H4 (cell line): Measurements from ENCODE around the gene RTCA. TPM values are rescaled to one million over a fixed set of nuclear protein-coding genes. Genes with fewer than 3 reads are reported as not detected.
"Not testable (repeated sequence)": the region's sequence is repeated elsewhere in the genome, so short reads cannot be mapped to it uniquely, and the experiment has no call there.

Experiments
- DNase-seq: peaks from one replicate; pipeline ENCODE4 v3.0.0-alpha.2; 2015; ENCODE audit warnings: low spot score
- total RNA-seq: library from RNA; depleted of rRNA; stranded (reverse); fragments of >200 nt; shearing (Covaris generic); gene quantifications from 2 replicates; pipeline ENCODE4 v1.2.3, GENCODE V29; 2014

RTCA gene
- total RNA-seq, 1 experiment from 2014 or later = 31.3 TPM

- no peak for DNase-seq
Measured at GRCh38 chr1:100308777-100309176, 42.8 kb downstream of the RTCA start.

GRCh38 chr1:100309863-100310262 lies 43.8 kb downstream of the RTCA start:
- no peak for DNase-seq

GRCh38 chr1:100313382-100313781 lies 47.4 kb downstream of the RTCA start:
- no peak for DNase-seq

- no peak for DNase-seq
Measured at GRCh38 chr1:100316622-100317021, 50.6 kb downstream of the RTCA start.

GRCh38 chr1:100320311-100321099 lies 54.5 kb downstream of the RTCA start:
- DNase-seq = no peak

GRCh38 chr1:100321100-100321493 lies 55.1 kb downstream of the RTCA start:
- no peak for DNase-seq

- DNase-seq = no peak
Measured at GRCh38 chr1:100321506-100321905, 55.5 kb downstream of the RTCA start.

GRCh38 chr1:100322436-100323211 lies 56.6 kb downstream of the RTCA start:
- DNase-seq = no peak

GRCh38 chr1:100323419-100324106 lies 57.5 kb downstream of the RTCA start:
- no peak for DNase-seq

- DNase-seq = no peak
Measured at GRCh38 chr1:100325415-100326324, 59.7 kb downstream of the RTCA start.

GRCh38 chr1:100326325-100326670 lies 60.3 kb downstream of the RTCA start:
- not testable (repeated sequence) for DNase-seq

- DNase-seq = no peak
Measured at GRCh38 chr1:100328133-100328532, 62.1 kb downstream of the RTCA start.

- not testable (repeated sequence) for DNase-seq
Measured at GRCh38 chr1:100331146-100331545, 65.1 kb downstream of the RTCA start.

GRCh38 chr1:100332331-100332730 lies 66.3 kb downstream of the RTCA start:
- DNase-seq = no peak

GRCh38 chr1:100335436-100335835 lies 69.4 kb downstream of the RTCA start:
- DNase-seq = no peak

GRCh38 chr1:100337878-100338277 lies 71.9 kb downstream of the RTCA start:
- not testable (repeated sequence) for DNase-seq

GRCh38 chr1:100339735-100340134 lies 73.7 kb downstream of the RTCA start:
- not testable (repeated sequence) for DNase-seq

GRCh38 chr1:100340494-100340893 lies 74.5 kb downstream of the RTCA start:
- DNase-seq = no peak

GRCh38 chr1:100342348-100342747 lies 76.3 kb downstream of the RTCA start:
- DNase-seq = no peak
